ENCODE data around the gene THSD4.

The THSD4 gene

GRCh38 chr15:71496336-71496955 lies 381.2 kb downstream of the THSD4 start:
- H3K36me3 ChIP-seq: no peaks in the 10 kb centered on the region
- no peak for DNase-seq
- H3K27ac ChIP-seq: no peak overlapping the region
- H3K27me3 ChIP-seq (ENCODE audit: insufficient read depth, low read depth, severe bottlenecking): no peaks in the 10 kb centered on the region
- no peak overlapping the region for H3K4me3 ChIP-seq (ENCODE audit: low read depth, low read length)
- H3K9me3 ChIP-seq (ENCODE audit: severe bottlenecking): no peaks in the 10 kb centered on the region
- no peak for TF ChIP-seq CTCF (IDR thresholded peaks at IDR 0.05; ENCODE audit: low read depth, low read length)

- no peaks in the 10 kb centered on the region for H3K27me3 ChIP-seq (ENCODE audit: insufficient read depth, low read depth, severe bottlenecking)
- no peaks in the 10 kb centered on the region for H3K9me3 ChIP-seq (ENCODE audit: severe bottlenecking)
- H3K27ac ChIP-seq: no peak overlapping the region
- DNase-seq: no peak
- no peaks in the 10 kb centered on the region for H3K36me3 ChIP-seq
- H3K4me3 ChIP-seq (ENCODE audit: low read depth, low read length): no peak overlapping the region
- TF ChIP-seq CTCF (IDR thresholded peaks at IDR 0.05; ENCODE audit: low read depth, low read length): no peak
Observed at GRCh38 chr15:71501344-71502076, 386.2 kb downstream of the THSD4 start.

- no peak for DNase-seq
- Histone ChIP-seq H3K27ac (no peak overlapping the region), H3K4me3 (ENCODE audit: low read depth, low read length) (no peak overlapping the region), H3K36me3 (no peaks in the 10 kb centered on the region), H3K9me3 (ENCODE audit: severe bottlenecking) (no peaks in the 10 kb centered on the region), H3K27me3 (ENCODE audit: insufficient read depth, low read depth, severe bottlenecking) (no peaks in the 10 kb centered on the region)
- no peak for TF ChIP-seq CTCF (IDR thresholded peaks at IDR 0.05; ENCODE audit: low read depth, low read length)
Observed at GRCh38 chr15:71502077-71502432, 386.8 kb downstream of the THSD4 start.

GRCh38 chr15:71505962-71506361 lies 390.7 kb downstream of the THSD4 start:
- Histone ChIP-seq H3K9me3 (ENCODE audit: severe bottlenecking) (no peaks in the 10 kb centered on the region), H3K36me3 (no peaks in the 10 kb centered on the region), H3K27me3 (ENCODE audit: insufficient read depth, low read depth, severe bottlenecking) (no peaks in the 10 kb centered on the region)

GRCh38 chr15:71506946-71507345 lies 391.7 kb downstream of the THSD4 start:
- no peak overlapping the region for H3K4me3 ChIP-seq (ENCODE audit: low read depth, low read length)
- TF ChIP-seq CTCF (IDR thresholded peaks at IDR 0.05; ENCODE audit: low read depth, low read length): no peak
- H3K36me3 ChIP-seq: no peaks in the 10 kb centered on the region
- DNase-seq: no peak
- no peak overlapping the region for H3K27ac ChIP-seq
- no peaks in the 10 kb centered on the region for H3K9me3 ChIP-seq (ENCODE audit: severe bottlenecking)
- H3K27me3 ChIP-seq (ENCODE audit: insufficient read depth, low read depth, severe bottlenecking): no peaks in the 10 kb centered on the region

More at GRCh38 chr15:71505962-71506361, 390.7 kb downstream of the THSD4 start:
- Histone ChIP-seq H3K4me3 (ENCODE audit: low read depth, low read length) (no peak overlapping the region), H3K27ac (no peak overlapping the region)
- DNase-seq: no peak
- TF ChIP-seq CTCF (IDR thresholded peaks at IDR 0.05; ENCODE audit: low read depth, low read length): no peak
